Hepatic stellate cell (primary cell): ENCODE data around the gene PDE3B.
"Not testable (repeated sequence)": the region's sequence is repeated elsewhere in the genome, so short reads cannot be mapped to it uniquely, and the experiment has no call there.

Experiments used
- DNase-seq: peaks from one replicate; pipeline ENCODE4 v3.0.0; 2011; ENCODE audit warnings: low spot score

The PDE3B gene

GRCh38 chr11:14643697-14644225 is at the start of gene PDE3B:
TSS of gene PDE3B (plus strand) at chr11:14643804. CDS start at chr11:14644076, 272 bp downstream.
- DNase-seq = peak; percentile 29

- not testable (repeated sequence) for DNase-seq
Measured at GRCh38 chr11:14595261-14595660, 48.3 kb upstream of the PDE3B start.

- no peak for DNase-seq
Measured at GRCh38 chr11:14607713-14608112, 35.9 kb upstream of the PDE3B start.

- no peak for DNase-seq
Measured at GRCh38 chr11:14609902-14610301, 33.7 kb upstream of the PDE3B start.

- DNase-seq = no peak
Measured at GRCh38 chr11:14611939-14612338, 31.7 kb upstream of the PDE3B start.

GRCh38 chr11:14612694-14613093 is 30.9 kb upstream of the PDE3B start:
- no peak for DNase-seq

GRCh38 chr11:14614091-14614622 is 29.4 kb upstream of the PDE3B start:
- DNase-seq = no peak

- no peak for DNase-seq
Measured at GRCh38 chr11:14617241-14618027, 26.2 kb upstream of the PDE3B start.

GRCh38 chr11:14618060-14618459 is 25.5 kb upstream of the PDE3B start:
- no peak for DNase-seq

- no peak for DNase-seq
Measured at GRCh38 chr11:14619603-14620531, 23.7 kb upstream of the PDE3B start.

- DNase-seq = no peak
Measured at GRCh38 chr11:14622223-14622954, 21.2 kb upstream of the PDE3B start.

GRCh38 chr11:14623036-14623435 is 20.6 kb upstream of the PDE3B start:
- no peak for DNase-seq

- DNase-seq = no peak
Measured at GRCh38 chr11:14625586-14626205, 17.9 kb upstream of the PDE3B start.

- DNase-seq = no peak
Measured at GRCh38 chr11:14626650-14627049, 17.0 kb upstream of the PDE3B start.

- not testable (repeated sequence) for DNase-seq
Measured at GRCh38 chr11:14633506-14634224, 9.9 kb upstream of the PDE3B start.

GRCh38 chr11:14634813-14635212 is 8.8 kb upstream of the PDE3B start:
- DNase-seq = no peak

GRCh38 chr11:14635546-14635945 is 8.1 kb upstream of the PDE3B start:
- no peak for DNase-seq

GRCh38 chr11:14636119-14636518 is 7.5 kb upstream of the PDE3B start:
- no peak for DNase-seq

GRCh38 chr11:14637868-14638409 is 5.7 kb upstream of the PDE3B start:
- no peak for DNase-seq

- DNase-seq = no peak
Measured at GRCh38 chr11:14638561-14638960, 5.0 kb upstream of the PDE3B start.
